Measurements from ENCODE around the gene ARF1. TPM values are rescaled to one million over a fixed set of nuclear protein-coding genes. Genes with fewer than 3 reads are reported as not detected.

The ARF1 gene
- total RNA-seq, 1 experiment from 2014 or later = 107 TPM

- Histone ChIP-seq H3K9me2 (replicated peaks; ENCODE audit: insufficient read depth, low read length) (no peaks in the 10 kb centered on the region), H4K20me1 (ENCODE audit: insufficient read depth, low read depth, low read length) (peaks cover 3% of the 10 kb centered on the region; the same call in 1 of the 2 replicates), H3K4me1 (ENCODE audit: low read length) (peaks cover 25% of the 10 kb centered on the region), H2AFZ (ENCODE audit: low read length) (no peak overlapping the region), H3K79me2 (ENCODE audit: low read length) (peaks cover 17% of the 10 kb centered on the region), H3K9ac (ENCODE audit: low read length) (no peak overlapping the region), H3K27me3 (ENCODE audit: low read length) (no peaks in the 10 kb centered on the region), H3K27ac (ENCODE audit: low read length) (no peak overlapping the region), H3K4me3 (ENCODE audit: low read length) (no peak overlapping the region), H3K36me3 (ENCODE audit: insufficient read depth, low read length) (no peaks in the 10 kb centered on the region), H3K9me3 (ENCODE audit: low read length) (no peaks in the 10 kb centered on the region), H3K4me2 (ENCODE audit: low read depth, low read length, poor library complexity, severe bottlenecking) (no peak overlapping the region)
- no peak for DNase-seq
These were observed 54.4 kb downstream of the ARF1 start for GRCh38 chr1:228136901-228137300.

GRCh38 chr1:228139406-228139930 is 57.0 kb downstream of the ARF1 start:
- Histone ChIP-seq H2AFZ (ENCODE audit: low read length) (peak overlapping the region; percentile 21; the same call in 1 of the 2 replicates), H3K27ac (ENCODE audit: low read length) (peak overlapping the region; percentile 73)
- DNase-seq = no peak

DNA sequence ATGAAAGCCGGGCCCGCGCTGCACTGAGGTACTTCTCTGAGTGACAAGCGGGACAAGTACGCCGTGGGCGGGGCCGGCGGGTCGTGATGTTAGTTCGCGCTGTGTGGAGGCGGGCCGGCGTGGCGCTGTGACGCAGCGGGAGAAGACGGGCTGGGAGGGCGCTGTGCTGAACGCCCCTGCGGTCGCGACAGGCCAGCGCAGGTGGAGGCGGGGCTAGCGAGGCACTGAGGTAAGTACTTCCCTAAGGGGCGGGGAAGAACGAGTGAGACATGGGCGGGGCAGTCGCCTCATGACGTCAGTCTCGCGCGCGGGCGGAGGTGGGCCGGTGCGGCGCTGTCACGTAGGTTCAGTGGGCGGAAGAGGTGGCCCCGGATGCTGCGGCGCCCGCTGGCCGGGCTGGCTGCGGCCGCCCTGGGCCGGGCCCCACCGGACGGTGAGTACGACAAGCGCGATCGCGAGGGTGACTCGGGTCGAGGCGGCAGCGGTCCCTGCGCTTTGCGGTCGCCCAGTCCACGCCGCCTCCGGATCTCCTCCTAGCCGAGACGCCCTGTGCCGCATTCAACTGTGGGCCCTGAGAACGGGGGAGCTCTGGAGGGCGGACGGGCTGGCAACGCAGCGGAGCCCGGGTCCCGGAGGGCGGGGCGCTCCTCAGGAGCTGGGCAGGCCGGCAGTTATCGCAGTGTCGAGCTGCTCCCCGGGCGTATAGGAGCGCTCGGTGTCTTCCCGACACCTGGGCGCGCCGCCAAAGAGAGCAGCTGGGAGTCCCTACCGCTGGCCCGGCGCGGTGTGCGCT is 57.6 kb downstream of the ARF1 start, which contains the start of gene GUK1:
Gene GUK1, plus strand, starts transcription at position 349 of the 793 bp plus-strand sequence. Its CDS starts 24 bp downstream, at position 373.
- H3K9me3 ChIP-seq (ENCODE audit: low read length) = no peaks in the 10 kb centered on the region
- H3K4me2 ChIP-seq (ENCODE audit: low read depth, low read length, poor library complexity, severe bottlenecking) = peak within 1 kb of the TSS; percentile 92
- no peaks in the 10 kb centered on the region for H3K9me2 ChIP-seq (replicated peaks; ENCODE audit: insufficient read depth, low read length)
- peaks cover 49% of the 10 kb centered on the region for H3K79me2 ChIP-seq (ENCODE audit: low read length)
- H2AFZ ChIP-seq (ENCODE audit: low read length) = peak within 1 kb of the TSS; percentile 21; the same call in 1 of the 2 replicates
- peaks cover 30% of the 10 kb centered on the region for H3K4me1 ChIP-seq (ENCODE audit: low read length)
- H3K27me3 ChIP-seq (ENCODE audit: low read length) = no peaks in the 10 kb centered on the region
- peak; percentile 100 for DNase-seq
- no peaks in the 10 kb centered on the region for H3K36me3 ChIP-seq (ENCODE audit: insufficient read depth, low read length)
- peak within 1 kb of the TSS; percentile 92 for H3K9ac ChIP-seq (ENCODE audit: low read length)
- H3K27ac ChIP-seq (ENCODE audit: low read length) = peak within 1 kb of the TSS; percentile 73
- H3K4me3 ChIP-seq (ENCODE audit: low read length) = peak within 1 kb of the TSS; percentile 98
- peaks cover 21% of the 10 kb centered on the region for H4K20me1 ChIP-seq (ENCODE audit: insufficient read depth, low read depth, low read length)

More at GRCh38 chr1:228139406-228139930, 57.0 kb downstream of the ARF1 start:
- H4K20me1 ChIP-seq (ENCODE audit: insufficient read depth, low read depth, low read length) = peaks cover 16% of the 10 kb centered on the region
- no peaks in the 10 kb centered on the region for H3K36me3 ChIP-seq (ENCODE audit: insufficient read depth, low read length)
- no peaks in the 10 kb centered on the region for H3K9me3 ChIP-seq (ENCODE audit: low read length)
- peak overlapping the region; percentile 92 for H3K9ac ChIP-seq (ENCODE audit: low read length)
- peaks cover 30% of the 10 kb centered on the region for H3K4me1 ChIP-seq (ENCODE audit: low read length)
- peak overlapping the region; percentile 83 for H3K4me2 ChIP-seq (ENCODE audit: low read depth, low read length, poor library complexity, severe bottlenecking)
- no peaks in the 10 kb centered on the region for H3K9me2 ChIP-seq (replicated peaks; ENCODE audit: insufficient read depth, low read length)
- peaks cover 42% of the 10 kb centered on the region for H3K79me2 ChIP-seq (ENCODE audit: low read length)
- H3K27me3 ChIP-seq (ENCODE audit: low read length) = no peaks in the 10 kb centered on the region
- peak overlapping the region; percentile 86 for H3K4me3 ChIP-seq (ENCODE audit: low read length)

- Histone ChIP-seq H4K20me1 (ENCODE audit: insufficient read depth, low read depth, low read length) (peaks cover 21% of the 10 kb centered on the region), H3K9ac (ENCODE audit: low read length) (peak overlapping the region; percentile 89), H3K36me3 (ENCODE audit: insufficient read depth, low read length) (no peaks in the 10 kb centered on the region), H2AFZ (ENCODE audit: low read length) (no peak overlapping the region), H3K4me2 (ENCODE audit: low read depth, low read length, poor library complexity, severe bottlenecking) (peak overlapping the region; percentile 92), H3K9me3 (ENCODE audit: low read length) (no peaks in the 10 kb centered on the region), H3K4me3 (ENCODE audit: low read length) (peak overlapping the region; percentile 98), H3K9me2 (replicated peaks; ENCODE audit: insufficient read depth, low read length) (no peaks in the 10 kb centered on the region), H3K27me3 (ENCODE audit: low read length) (no peaks in the 10 kb centered on the region), H3K27ac (ENCODE audit: low read length) (no peak overlapping the region), H3K79me2 (ENCODE audit: low read length) (peaks cover 55% of the 10 kb centered on the region), H3K4me1 (ENCODE audit: low read length) (peaks cover 30% of the 10 kb centered on the region)
- DNase-seq = no peak
These were observed 58.3 kb downstream of the ARF1 start for GRCh38 chr1:228140724-228141225.

DNA sequence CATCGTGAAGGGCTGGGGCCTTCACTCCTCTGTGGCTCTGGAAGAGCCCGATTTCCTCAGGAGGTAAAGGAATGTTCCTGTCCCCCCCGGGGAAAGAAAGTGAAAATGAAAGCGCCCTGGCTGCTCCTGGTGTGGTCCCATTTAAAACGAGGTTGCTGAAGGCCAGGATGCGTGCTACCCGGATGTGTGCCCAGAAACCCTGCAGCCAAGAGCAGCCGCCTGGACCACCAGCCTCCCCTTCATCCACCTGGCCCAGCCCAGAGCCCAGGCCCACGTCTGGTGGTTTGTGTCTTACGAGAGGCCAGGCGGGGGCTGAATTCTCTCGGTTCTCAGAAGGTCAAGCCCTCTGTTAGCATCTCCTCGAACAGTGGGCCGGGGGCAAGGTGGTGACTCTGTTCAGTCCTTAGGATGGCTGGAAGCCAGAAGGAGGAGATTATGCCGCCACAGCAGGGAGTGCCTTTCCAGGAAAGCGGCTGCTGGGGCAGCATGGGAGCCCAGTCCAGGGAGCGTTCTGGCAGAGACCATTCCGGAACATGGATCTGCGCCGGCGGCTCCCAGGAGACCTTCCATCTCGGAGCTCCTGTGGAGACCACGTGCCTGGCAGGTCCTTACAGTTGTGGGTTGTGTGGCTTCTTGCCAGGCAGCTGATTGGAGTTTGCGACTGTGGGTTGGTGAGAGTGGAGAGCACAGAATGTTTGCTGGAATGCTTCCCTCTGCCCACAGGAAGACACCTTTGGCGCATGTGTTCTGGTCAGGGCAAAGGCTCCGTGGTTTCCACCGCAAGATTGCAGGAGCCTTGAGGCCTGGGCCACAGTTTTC is 58.9 kb downstream of the ARF1 start:
- peaks cover 21% of the 10 kb centered on the region for H4K20me1 ChIP-seq (ENCODE audit: insufficient read depth, low read depth, low read length)

DNA sequence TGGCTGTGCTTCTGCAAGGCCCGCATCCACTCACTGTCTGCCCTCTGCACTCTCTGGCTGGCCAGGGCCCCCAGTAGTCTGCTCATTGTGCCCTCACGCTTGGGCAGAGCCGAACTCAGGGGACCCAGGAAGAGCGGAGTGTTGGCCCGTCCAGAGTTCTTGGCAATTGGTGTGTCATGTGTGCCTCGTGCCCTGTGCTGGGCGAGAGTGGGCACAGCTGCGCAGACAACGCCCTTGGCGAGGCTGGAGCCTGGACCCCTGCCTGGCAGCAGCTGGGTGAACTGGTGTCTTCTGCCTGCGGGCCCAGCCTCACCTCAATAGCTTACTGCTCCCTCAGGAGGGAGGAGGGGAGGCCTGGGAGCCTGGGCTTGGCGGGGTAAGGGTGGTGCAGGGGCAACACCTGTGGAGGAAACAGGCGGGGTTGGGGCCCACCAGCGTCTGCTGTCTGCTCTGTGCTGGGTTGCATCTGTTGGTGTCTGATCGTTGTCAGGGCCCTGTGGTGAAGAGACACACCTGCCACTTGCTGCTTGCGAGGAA is 59.7 kb downstream of the ARF1 start:
- Histone ChIP-seq H3K9ac (ENCODE audit: low read length) (peak overlapping the region; percentile 89), H3K27me3 (ENCODE audit: low read length) (no peaks in the 10 kb centered on the region), H3K36me3 (ENCODE audit: insufficient read depth, low read length) (no peaks in the 10 kb centered on the region), H3K9me3 (ENCODE audit: low read length) (no peaks in the 10 kb centered on the region), H4K20me1 (ENCODE audit: insufficient read depth, low read depth, low read length) (peaks cover 21% of the 10 kb centered on the region), H2AFZ (ENCODE audit: low read length) (no peak overlapping the region), H3K4me1 (ENCODE audit: low read length) (peaks cover 30% of the 10 kb centered on the region), H3K79me2 (ENCODE audit: low read length) (peaks cover 59% of the 10 kb centered on the region), H3K4me3 (ENCODE audit: low read length) (peak overlapping the region; percentile 98; the same call in 1 of the 2 replicates), H3K4me2 (ENCODE audit: low read depth, low read length, poor library complexity, severe bottlenecking) (peak overlapping the region; percentile 92), H3K9me2 (replicated peaks; ENCODE audit: insufficient read depth, low read length) (no peaks in the 10 kb centered on the region), H3K27ac (ENCODE audit: low read length) (no peak overlapping the region)
- no peak for DNase-seq

More for the DNA sequence above, 58.9 kb downstream of the ARF1 start:
- Histone ChIP-seq H3K36me3 (ENCODE audit: insufficient read depth, low read length) (no peaks in the 10 kb centered on the region), H3K9ac (ENCODE audit: low read length) (peak overlapping the region; percentile 89), H3K4me1 (ENCODE audit: low read length) (peaks cover 30% of the 10 kb centered on the region), H2AFZ (ENCODE audit: low read length) (no peak overlapping the region), H3K4me2 (ENCODE audit: low read depth, low read length, poor library complexity, severe bottlenecking) (peak overlapping the region; percentile 92), H3K79me2 (ENCODE audit: low read length) (peaks cover 59% of the 10 kb centered on the region), H3K27me3 (ENCODE audit: low read length) (no peaks in the 10 kb centered on the region), H3K9me2 (replicated peaks; ENCODE audit: insufficient read depth, low read length) (no peaks in the 10 kb centered on the region), H3K9me3 (ENCODE audit: low read length) (no peaks in the 10 kb centered on the region), H3K27ac (ENCODE audit: low read length) (no peak overlapping the region), H3K4me3 (ENCODE audit: low read length) (peak overlapping the region; percentile 98)
- DNase-seq = no peak

DNA sequence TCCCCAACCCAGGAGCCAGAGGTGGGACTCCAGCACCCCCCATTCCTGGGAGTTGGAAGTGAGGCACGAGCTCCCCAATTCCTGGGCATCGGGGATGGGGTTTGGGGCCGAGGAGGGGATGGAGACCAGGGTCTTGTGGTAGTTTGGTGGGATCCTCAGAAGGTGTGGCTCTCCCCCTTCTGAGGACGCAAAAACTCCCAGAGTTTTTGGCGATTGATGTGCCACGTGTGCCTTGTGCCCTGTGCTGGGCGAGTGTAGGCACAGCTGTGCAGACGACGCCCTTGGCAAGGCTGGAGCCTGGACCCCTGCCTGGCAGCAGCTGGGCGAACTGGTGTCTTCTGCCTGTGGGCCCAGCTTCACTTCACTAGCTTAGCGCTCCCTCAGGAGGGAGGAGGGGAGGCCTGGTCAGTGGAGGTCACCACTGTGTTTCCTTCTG is 60.2 kb downstream of the ARF1 start:
- no peak overlapping the region for H2AFZ ChIP-seq (ENCODE audit: low read length)
- peaks cover 21% of the 10 kb centered on the region for H4K20me1 ChIP-seq (ENCODE audit: insufficient read depth, low read depth, low read length)
- no peak overlapping the region for H3K4me2 ChIP-seq (ENCODE audit: low read depth, low read length, poor library complexity, severe bottlenecking)
- peaks cover 28% of the 10 kb centered on the region for H3K4me1 ChIP-seq (ENCODE audit: low read length)
- H3K9ac ChIP-seq (ENCODE audit: low read length) = peak overlapping the region; percentile 89; the same call in 1 of the 2 replicates
- H3K79me2 ChIP-seq (ENCODE audit: low read length) = peaks cover 59% of the 10 kb centered on the region
- no peaks in the 10 kb centered on the region for H3K9me3 ChIP-seq (ENCODE audit: low read length)
- H3K27me3 ChIP-seq (ENCODE audit: low read length) = no peaks in the 10 kb centered on the region
- H3K27ac ChIP-seq (ENCODE audit: low read length) = no peak overlapping the region
- H3K9me2 ChIP-seq (replicated peaks; ENCODE audit: insufficient read depth, low read length) = no peaks in the 10 kb centered on the region
- DNase-seq = no peak
- H3K36me3 ChIP-seq (ENCODE audit: insufficient read depth, low read length) = no peaks in the 10 kb centered on the region
- H3K4me3 ChIP-seq (ENCODE audit: low read length) = no peak overlapping the region
